ENCODE results near the gene MALT1.

GRCh38 chr18:58755304-58756010 is 84.2 kb downstream of the MALT1 start:
- TF ChIP-seq POLR2A (IDR thresholded peaks at IDR 0.05) (no peak), CTCF (IDR thresholded peaks at IDR 0.05 in 4 of 5, conservative IDR thresholded peaks at IDR 0.05 in 1 of 5) (no peak)
